Astrocyte (in vitro differentiated cells and primary cell): ENCODE data around the gene TSPAN32. TPM values are rescaled to one million over a fixed set of nuclear protein-coding genes. Genes with fewer than 3 reads are reported as not detected.

Experiments
- DNase-seq: peaks from one replicate; pipeline ENCODE4 v3.0.0-alpha.2; 2010; ENCODE audit warnings: low read depth
- FAIRE-seq: peaks from 2 replicates; lab custom pipeline; 2011; peaks lifted over from hg19 to GRCh38; lab: Jason Lieb, UNC
- H2AFZ ChIP-seq: 2 replicates; pipeline ENCODE4 v1.6.0; 2012; ENCODE audit warnings: low read depth, low read length, inconsistent platforms
- H3K27ac ChIP-seq: 2 replicates; pipeline ENCODE4 v1.5.1; 2011; ENCODE audit warnings: low read depth, low read length, inconsistent platforms
- H3K27me3 ChIP-seq: 2 replicates; pipeline ENCODE4 v1.6.0; 2011; ENCODE audit warnings: low read length, inconsistent platforms; ENCODE audit not compliant: insufficient read depth
- H3K36me3 ChIP-seq: 2 replicates; pipeline ENCODE4 v1.5.1; 2011; ENCODE audit warnings: low read length, inconsistent platforms; ENCODE audit not compliant: insufficient read depth
- H3K4me1 ChIP-seq: 2 replicates; pipeline ENCODE4 v1.5.1; 2011; ENCODE audit warnings: low read length, inconsistent platforms; ENCODE audit not compliant: insufficient read depth
- H3K4me2 ChIP-seq: 2 replicates; pipeline ENCODE4 v1.6.0; 2012; ENCODE audit warnings: low read length, inconsistent platforms
- H3K4me3 ChIP-seq: 2 replicates; pipeline ENCODE4 v1.5.1; 2011; ENCODE audit warnings: low read depth, mild to moderate bottlenecking, low read length, inconsistent platforms; ENCODE audit not compliant: insufficient read depth
- H3K79me2 ChIP-seq: 2 replicates; pipeline ENCODE4 v1.6.0; 2012; ENCODE audit warnings: mild to moderate bottlenecking, low read length, inconsistent platforms; ENCODE audit not compliant: insufficient read depth
- H3K9ac ChIP-seq: 2 replicates; pipeline ENCODE4 v1.6.0; 2012; ENCODE audit warnings: mild to moderate bottlenecking, low read length, inconsistent platforms
- H3K9me3 ChIP-seq: 2 replicates; pipeline ENCODE4 v1.5.1; 2012; ENCODE audit warnings: low read depth, mild to moderate bottlenecking, low read length, inconsistent platforms; ENCODE audit not compliant: insufficient read depth
- H4K20me1 ChIP-seq: 2 replicates; pipeline ENCODE4 v1.6.0; 2012; ENCODE audit warnings: low read length, inconsistent platforms; ENCODE audit not compliant: insufficient read depth
- H3K27ac Mint-ChIP-seq: one replicate; pipeline ENCODE4 v1.8.0; 2021; ENCODE audit warnings: mild to moderate bottlenecking, mixed read lengths; ENCODE audit not compliant: unreplicated experiment
- H3K27me3 Mint-ChIP-seq: one replicate; pipeline ENCODE4 v1.8.0; 2021; ENCODE audit warnings: low read depth, mixed read lengths; ENCODE audit not compliant: unreplicated experiment
- H3K36me3 Mint-ChIP-seq: one replicate; pipeline ENCODE4 v1.8.0; 2021; ENCODE audit warnings: low read depth, mixed read lengths; ENCODE audit not compliant: unreplicated experiment
- H3K4me1 Mint-ChIP-seq: one replicate; pipeline ENCODE4 v1.8.0; 2021; ENCODE audit warnings: low read depth, mixed read lengths; ENCODE audit not compliant: unreplicated experiment
- H3K4me3 Mint-ChIP-seq: one replicate; pipeline ENCODE4 v1.8.0; 2021; ENCODE audit warnings: mild to moderate bottlenecking, moderate library complexity, mixed read lengths; ENCODE audit not compliant: unreplicated experiment
- H3K9me3 Mint-ChIP-seq: one replicate; pipeline ENCODE4 v1.8.0; 2021; ENCODE audit warnings: mild to moderate bottlenecking, mixed read lengths; ENCODE audit not compliant: unreplicated experiment
- EZH2 ChIP-seq: IDR thresholded peaks from 2 replicates; pipeline ENCODE4 v1.6.1; 2012; ENCODE audit warnings: mild to moderate bottlenecking, low read length, inconsistent platforms; ENCODE audit not compliant: insufficient read depth
- total RNA-seq: library from RNA; stranded (reverse); gene quantifications from 2 replicates; pipeline ENCODE4 v1.2.1, GENCODE V29; 2021
- TF ChIP-seq, protein P1 (sequence below): IDR thresholded peaks from 2 replicates; pipeline ENCODE4 v1.5.1; 2011; ENCODE audit warnings: low read depth, mild to moderate bottlenecking, inconsistent platforms, low read length, moderate library complexity; ENCODE audit not compliant: insufficient read depth

TSPAN32 gene
- total RNA-seq, 1 donor from 2014 or later = not detected

DNA sequence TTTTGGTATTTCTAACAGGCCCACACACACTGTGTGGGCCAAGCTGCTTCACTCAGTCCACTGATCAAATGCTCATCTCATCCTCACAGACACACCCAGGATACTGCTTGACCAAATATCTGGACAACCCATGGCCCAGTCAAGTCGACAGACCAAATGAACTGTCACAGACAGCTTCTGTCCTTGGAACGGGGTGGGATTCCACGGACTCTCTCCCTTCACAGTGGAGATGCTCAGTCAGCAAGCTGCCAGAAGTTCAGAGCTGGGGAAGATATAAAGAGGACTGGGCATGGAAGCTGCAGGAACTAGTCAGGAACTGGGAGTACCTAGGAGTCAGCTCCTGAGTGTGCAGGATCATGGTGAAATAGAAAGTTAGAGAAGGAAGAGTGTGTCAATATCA, 40.7 kb downstream of the TSPAN32 start:
- H3K79me2 ChIP-seq = no peaks in the 10 kb centered on the region
- Mint-ChIP-seq H3K4me1 (no peaks in the 10 kb centered on the region), H3K36me3 (peaks cover 11% of the 10 kb centered on the region), H3K27me3 (peaks cover 31% of the 10 kb centered on the region), H3K27ac (no peak overlapping the region), H3K9me3 (peaks cover 24% of the 10 kb centered on the region), H3K4me3 (no peak overlapping the region)
- no peak overlapping the region for H3K9ac ChIP-seq
- peaks cover 3% of the 10 kb centered on the region for H3K27me3 ChIP-seq
- FAIRE-seq (no peak), DNase-seq (no peak)
- no peak overlapping the region for H3K27ac ChIP-seq
- H2AFZ ChIP-seq = no peak overlapping the region
- no peak overlapping the region for H3K4me3 ChIP-seq
- no peaks in the 10 kb centered on the region for H4K20me1 ChIP-seq
- no peaks in the 10 kb centered on the region for H3K4me1 ChIP-seq
- TF ChIP-seq EZH2 = no peak
- TF ChIP-seq, protein P1, sequence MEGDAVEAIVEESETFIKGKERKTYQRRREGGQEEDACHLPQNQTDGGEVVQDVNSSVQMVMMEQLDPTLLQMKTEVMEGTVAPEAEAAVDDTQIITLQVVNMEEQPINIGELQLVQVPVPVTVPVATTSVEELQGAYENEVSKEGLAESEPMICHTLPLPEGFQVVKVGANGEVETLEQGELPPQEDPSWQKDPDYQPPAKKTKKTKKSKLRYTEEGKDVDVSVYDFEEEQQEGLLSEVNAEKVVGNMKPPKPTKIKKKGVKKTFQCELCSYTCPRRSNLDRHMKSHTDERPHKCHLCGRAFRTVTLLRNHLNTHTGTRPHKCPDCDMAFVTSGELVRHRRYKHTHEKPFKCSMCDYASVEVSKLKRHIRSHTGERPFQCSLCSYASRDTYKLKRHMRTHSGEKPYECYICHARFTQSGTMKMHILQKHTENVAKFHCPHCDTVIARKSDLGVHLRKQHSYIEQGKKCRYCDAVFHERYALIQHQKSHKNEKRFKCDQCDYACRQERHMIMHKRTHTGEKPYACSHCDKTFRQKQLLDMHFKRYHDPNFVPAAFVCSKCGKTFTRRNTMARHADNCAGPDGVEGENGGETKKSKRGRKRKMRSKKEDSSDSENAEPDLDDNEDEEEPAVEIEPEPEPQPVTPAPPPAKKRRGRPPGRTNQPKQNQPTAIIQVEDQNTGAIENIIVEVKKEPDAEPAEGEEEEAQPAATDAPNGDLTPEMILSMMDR = no peak
- no peaks in the 10 kb centered on the region for H3K36me3 ChIP-seq
- H3K9me3 ChIP-seq = no peaks in the 10 kb centered on the region
- no peak overlapping the region for H3K4me2 ChIP-seq

DNA sequence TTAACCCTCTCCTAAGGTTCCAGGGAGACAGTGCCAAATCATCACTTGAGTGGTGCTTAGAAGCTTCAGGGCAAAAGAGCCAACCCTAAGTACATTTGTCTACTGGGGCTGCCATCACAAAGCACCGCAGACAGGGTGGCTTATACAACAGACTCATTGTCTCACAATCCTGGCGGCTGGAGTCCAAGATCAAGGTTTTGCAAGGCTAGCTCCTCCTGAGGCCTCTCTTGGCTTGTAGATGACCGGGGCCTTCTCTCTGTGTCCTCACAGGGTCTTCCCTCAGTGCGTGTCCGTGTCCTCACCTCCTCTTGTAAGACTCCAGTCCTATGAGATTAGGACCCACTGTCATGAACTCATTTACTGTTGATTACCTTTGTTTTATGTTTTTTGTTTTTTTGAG, 41.2 kb downstream of the TSPAN32 start:
- H2AFZ ChIP-seq = no peak overlapping the region
- H3K4me3 ChIP-seq = no peak overlapping the region
- no peaks in the 10 kb centered on the region for H4K20me1 ChIP-seq
- no peak overlapping the region for H3K27ac ChIP-seq
- TF ChIP-seq, protein P1 = no peak
- TF ChIP-seq EZH2 = no peak
- H3K36me3 ChIP-seq = no peaks in the 10 kb centered on the region
- H3K9me3 ChIP-seq = no peaks in the 10 kb centered on the region
- no peaks in the 10 kb centered on the region for H3K4me1 ChIP-seq
- H3K4me1 Mint-ChIP-seq = no peaks in the 10 kb centered on the region
- no peak overlapping the region for H3K27ac Mint-ChIP-seq
- H3K9ac ChIP-seq = no peak overlapping the region
- H3K27me3 ChIP-seq = no peaks in the 10 kb centered on the region
- DNase-seq (no peak), FAIRE-seq (no peak)
- H3K9me3 Mint-ChIP-seq = peaks cover 24% of the 10 kb centered on the region
- H3K4me2 ChIP-seq = no peak overlapping the region
- no peaks in the 10 kb centered on the region for H3K79me2 ChIP-seq
- peaks cover 11% of the 10 kb centered on the region for H3K36me3 Mint-ChIP-seq
- H3K27me3 Mint-ChIP-seq = peaks cover 34% of the 10 kb centered on the region
- H3K4me3 Mint-ChIP-seq = no peak overlapping the region

- Histone ChIP-seq H3K4me3 (no peak overlapping the region), H3K36me3 (no peaks in the 10 kb centered on the region), H2AFZ (no peak overlapping the region), H3K4me2 (no peak overlapping the region), H3K9me3 (no peaks in the 10 kb centered on the region), H3K27ac (no peak overlapping the region), H3K4me1 (no peaks in the 10 kb centered on the region), H3K27me3 (no peaks in the 10 kb centered on the region), H4K20me1 (no peaks in the 10 kb centered on the region), H3K9ac (no peak overlapping the region), H3K79me2 (no peaks in the 10 kb centered on the region)
- no peak overlapping the region for H3K4me3 Mint-ChIP-seq
- peaks cover 11% of the 10 kb centered on the region for H3K36me3 Mint-ChIP-seq
- H3K9me3 Mint-ChIP-seq = peaks cover 29% of the 10 kb centered on the region
- FAIRE-seq = no peak
- H3K4me1 Mint-ChIP-seq = no peaks in the 10 kb centered on the region
- TF ChIP-seq, protein P1 = no peak
- TF ChIP-seq EZH2 = no peak
- H3K27me3 Mint-ChIP-seq = peaks cover 36% of the 10 kb centered on the region
- no peak for DNase-seq
- no peak overlapping the region for H3K27ac Mint-ChIP-seq
Measured at GRCh38 chr11:2343502-2343901, 41.7 kb downstream of the TSPAN32 start.
